CD4-positive, alpha-beta T cell (primary cell): ENCODE measurements around the gene VIPR2. TPM values are rescaled to one million over a fixed set of nuclear protein-coding genes. Genes with fewer than 3 reads are reported as not detected.
A peak's percentile ranks its signal among the peaks of the same experiment; 100 is the strongest.

Experiments
- ATAC-seq: fragments of 200-7000 bp; cut with Tn5 transposase; one replicate; pipeline ENCODE4 v1.10.0; 2022; ENCODE audit warnings: mild to moderate bottlenecking; ENCODE audit not compliant: poor library complexity
- CTCF ChIA-PET: fragments of 350-600 bp; sonication (Branson Sonifier 250); formaldehyde crosslinking; loops from one replicate; lab custom pipeline; 2021; ENCODE audit warnings: antibody characterized with exemption, inconsistent platforms; lab: Charles Lee
- POLR2A ChIA-PET: fragments of 350-600 bp; sonication (Branson Sonifier 250); formaldehyde crosslinking; loops from one replicate; lab custom pipeline; 2021; ENCODE audit warnings: antibody characterized with exemption, inconsistent platforms; lab: Charles Lee
- DNase-seq, 14 experiments: peaks; one replicate each; pipeline ENCODE4 v3.0.0-alpha.2; 2013 to 2020; ENCODE audit warnings: mixed read lengths in 2 of 14
- H3K27ac ChIP-seq, 2 donors: one replicate each; pipeline versions ENCODE4 v1.5.1 to v1.7.0; 2013; ENCODE audit warnings: low read length in 2 of 2, low read depth in 1 of 2, mild to moderate bottlenecking in 1 of 2
- H3K27me3 ChIP-seq, 2 experiments: 1 replicate in 1 of 2; 2 replicates in 1 of 2; pipeline versions ENCODE4 v1.6.1 to v1.7.0; 2013; ENCODE audit warnings: low read length in 2 of 2, control low read depth in 1 of 2, mild to moderate bottlenecking in 1 of 2, moderate library complexity in 1 of 2; ENCODE audit not compliant: insufficient read depth in 2 of 2, control insufficient read depth in 1 of 2
- H3K36me3 ChIP-seq: one replicate; pipeline ENCODE4 v1.6.1; 2013; ENCODE audit warnings: low read length, control low read depth; ENCODE audit not compliant: insufficient read depth
- H3K4me1 ChIP-seq: one replicate; pipeline ENCODE4 v1.6.1; 2013; ENCODE audit warnings: low read length, control low read depth; ENCODE audit not compliant: insufficient read depth
- H3K4me3 ChIP-seq: one replicate; pipeline ENCODE4 v1.5.1; 2013; ENCODE audit warnings: mild to moderate bottlenecking, low read length, moderate library complexity
- H3K9me3 ChIP-seq, 2 experiments: 1 replicate in 1 of 2; 2 replicates in 1 of 2; pipeline versions ENCODE4 v1.6.1 to v1.7.0; 2013; ENCODE audit warnings: low read length in 2 of 2, mild to moderate bottlenecking in 2 of 2, control low read depth in 1 of 2, moderate library complexity in 1 of 2; ENCODE audit not compliant: control insufficient read depth in 1 of 2, insufficient read depth in 1 of 2
- H3K27ac Mint-ChIP-seq: one replicate; pipeline ENCODE4 v1.8.0; 2020; ENCODE audit warnings: mixed read lengths
- H3K27me3 Mint-ChIP-seq: one replicate; pipeline ENCODE4 v1.8.0; 2021; ENCODE audit warnings: mixed read lengths
- H3K36me3 Mint-ChIP-seq: one replicate; pipeline ENCODE4 v1.8.0; 2021; ENCODE audit warnings: low read depth, mixed read lengths
- H3K4me1 Mint-ChIP-seq: one replicate; pipeline ENCODE4 v1.8.0; 2021; ENCODE audit warnings: low read depth, mixed read lengths
- H3K4me3 Mint-ChIP-seq: one replicate; pipeline ENCODE4 v1.8.0; 2020; ENCODE audit warnings: mild to moderate bottlenecking, mixed read lengths
- H3K9me3 Mint-ChIP-seq: one replicate; pipeline ENCODE4 v1.8.0; 2020; ENCODE audit warnings: mixed read lengths
- CTCF ChIP-seq: fragments of 200-600 bp; IDR thresholded peaks from one replicate; pipeline ENCODE4 v1.8.0; 2022; ENCODE audit warnings: antibody characterized with exemption, mild to moderate bottlenecking
- intact Hi-C, 2 experiments: fragments of 100-400 bp; cut with DNase I in 1 of 2; cut with micrococcal nuclease in 1 of 2; formaldehyde crosslinking; loops; one replicate each; pipeline versions ENCODE4 v1.15.1 to v1.9.0; 2023 to 2025; cut with DNase I, micrococcal nuclease
- total RNA-seq, 174 experiments: library from RNA in 2 of 174; stranded (reverse) in 2 of 174; gene quantifications; one replicate each; pipeline ENCODE4 v1.2.3 and lab custom pipeline; 2021 to 2026

The VIPR2 gene
- total RNA-seq, 2 experiments from 2014 or later: 0.59 to 0.80 TPM

GRCh38 chr7:159142730-159143129 is 1.9 kb downstream of the VIPR2 start:
- peaks cover 15% of the 10 kb centered on the region for H3K4me1 ChIP-seq
- Mint-ChIP-seq H3K4me3 (peak overlapping the region; percentile 59), H3K9me3 (no peaks in the 10 kb centered on the region), H3K4me1 (peaks cover 7% of the 10 kb centered on the region), H3K27me3 (peaks cover 55% of the 10 kb centered on the region), H3K27ac (no peak overlapping the region), H3K36me3 (no peaks in the 10 kb centered on the region)
- peak in 1 of 14 experiments; percentile 8 for DNase-seq
- H3K36me3 ChIP-seq: no peaks in the 10 kb centered on the region
- ATAC-seq: no peak
- no peak overlapping the region for H3K4me3 ChIP-seq
- ChIA-PET CTCF (no interaction called here), POLR2A (interaction anchor here (1.5 kb wide), 1 partner anchor 9 kb away, joined by 4 read pairs; no protein-coding TSS in a partner anchor)
- H3K27ac ChIP-seq: no peak overlapping the region
- peaks cover 0 to 11% of the 10 kb centered on the region in 2 experiments for H3K9me3 ChIP-seq
- intact Hi-C loops: no loop called here
- no peak for TF ChIP-seq CTCF
- peaks cover 35 to 38% of the 10 kb centered on the region in 2 experiments for H3K27me3 ChIP-seq

- CTCF ChIA-PET: no interaction called here
- H3K36me3 ChIP-seq: no peaks in the 10 kb centered on the region
These were observed 2.5 kb downstream of the VIPR2 start for GRCh38 chr7:159142199-159142598.

GRCh38 chr7:159141660-159142059 is 3.0 kb downstream of the VIPR2 start:
- ChIA-PET POLR2A (no interaction called here), CTCF (no interaction called here)
- Histone ChIP-seq H3K4me3 (no peak overlapping the region), H3K27me3 (peaks cover 35 to 38% of the 10 kb centered on the region in 2 experiments), H3K9me3 (peaks cover 0 to 11% of the 10 kb centered on the region in 2 experiments), H3K4me1 (peaks cover 15% of the 10 kb centered on the region), H3K36me3 (no peaks in the 10 kb centered on the region), H3K27ac (no peak overlapping the region)
- peaks cover 7% of the 10 kb centered on the region for H3K4me1 Mint-ChIP-seq
- TF ChIP-seq CTCF: no peak
- no peak for ATAC-seq
- intact Hi-C loops: no loop called here
- H3K27me3 Mint-ChIP-seq: peaks cover 55% of the 10 kb centered on the region
- no peak overlapping the region for H3K4me3 Mint-ChIP-seq
- no peak overlapping the region for H3K27ac Mint-ChIP-seq
- H3K36me3 Mint-ChIP-seq: no peaks in the 10 kb centered on the region
- peak in 1 of 14 experiments; percentile 7 for DNase-seq
- no peaks in the 10 kb centered on the region for H3K9me3 Mint-ChIP-seq

More at GRCh38 chr7:159142199-159142598, 2.5 kb downstream of the VIPR2 start:
- Mint-ChIP-seq H3K9me3 (no peaks in the 10 kb centered on the region), H3K36me3 (no peaks in the 10 kb centered on the region), H3K4me3 (no peak overlapping the region), H3K4me1 (peaks cover 7% of the 10 kb centered on the region), H3K27ac (no peak overlapping the region), H3K27me3 (peaks cover 55% of the 10 kb centered on the region)
- intact Hi-C loops: no loop called here
- no peak for DNase-seq
- Histone ChIP-seq H3K9me3 (peaks cover 0 to 11% of the 10 kb centered on the region in 2 experiments), H3K27me3 (peaks cover 35 to 38% of the 10 kb centered on the region in 2 experiments), H3K27ac (no peak overlapping the region), H3K4me1 (peaks cover 15% of the 10 kb centered on the region), H3K4me3 (no peak overlapping the region)
- no peak for ATAC-seq
- POLR2A ChIA-PET: no interaction called here
- TF ChIP-seq CTCF: no peak
